Thyroid gland (tissue), 4 donors: ENCODE measurements around the gene NCMAP.

Source experiments
- POLR2A ChIP-seq, 2 donors: fragments of 450-650 bp; IDR thresholded peaks; one replicate each; pipeline ENCODE4 v1.6.1; 2017; ENCODE audit warnings: antibody characterized with exemption in 2 of 2, mild to moderate bottlenecking in 2 of 2, moderate library complexity in 1 of 2
- TF ChIP-seq, protein P1 (sequence below), 6 experiments: fragments of 200-600 bp in 3 of 6; fragments of 450-650 bp in 3 of 6; sonication (generic) in 3 of 6; IDR thresholded peaks; one replicate each; pipeline ENCODE4 v1.5.1; 2016 to 2019; ENCODE audit warnings: antibody characterized with exemption in 6 of 6, mild to moderate bottlenecking in 2 of 6, inconsistent platforms in 1 of 6, moderate library complexity in 1 of 6

DNA sequence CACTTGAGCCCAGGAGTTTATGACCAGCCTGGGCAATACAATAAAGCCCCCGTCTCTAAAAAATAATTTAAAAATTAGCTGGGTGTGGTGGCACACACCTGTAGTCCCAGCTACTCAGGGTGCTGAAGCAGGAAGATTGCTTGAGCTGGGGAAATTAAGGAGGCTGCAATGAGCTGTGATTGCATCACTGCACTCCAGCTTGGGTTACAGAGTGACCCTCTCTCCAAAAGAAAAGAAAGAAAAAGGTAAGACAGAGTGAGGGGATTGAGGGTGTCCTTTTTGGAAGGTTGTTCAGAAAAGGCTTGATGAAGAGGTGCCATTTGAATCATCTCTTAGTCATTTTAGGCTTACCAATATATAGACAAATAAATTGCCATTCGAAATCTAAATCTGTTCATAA is 83.2 kb downstream of the NCMAP start:
- no peak for TF ChIP-seq POLR2A (IDR thresholded peaks at IDR 0.05)
- TF ChIP-seq, protein P1, sequence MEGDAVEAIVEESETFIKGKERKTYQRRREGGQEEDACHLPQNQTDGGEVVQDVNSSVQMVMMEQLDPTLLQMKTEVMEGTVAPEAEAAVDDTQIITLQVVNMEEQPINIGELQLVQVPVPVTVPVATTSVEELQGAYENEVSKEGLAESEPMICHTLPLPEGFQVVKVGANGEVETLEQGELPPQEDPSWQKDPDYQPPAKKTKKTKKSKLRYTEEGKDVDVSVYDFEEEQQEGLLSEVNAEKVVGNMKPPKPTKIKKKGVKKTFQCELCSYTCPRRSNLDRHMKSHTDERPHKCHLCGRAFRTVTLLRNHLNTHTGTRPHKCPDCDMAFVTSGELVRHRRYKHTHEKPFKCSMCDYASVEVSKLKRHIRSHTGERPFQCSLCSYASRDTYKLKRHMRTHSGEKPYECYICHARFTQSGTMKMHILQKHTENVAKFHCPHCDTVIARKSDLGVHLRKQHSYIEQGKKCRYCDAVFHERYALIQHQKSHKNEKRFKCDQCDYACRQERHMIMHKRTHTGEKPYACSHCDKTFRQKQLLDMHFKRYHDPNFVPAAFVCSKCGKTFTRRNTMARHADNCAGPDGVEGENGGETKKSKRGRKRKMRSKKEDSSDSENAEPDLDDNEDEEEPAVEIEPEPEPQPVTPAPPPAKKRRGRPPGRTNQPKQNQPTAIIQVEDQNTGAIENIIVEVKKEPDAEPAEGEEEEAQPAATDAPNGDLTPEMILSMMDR (IDR thresholded peaks at IDR 0.05), result no peak
